ENCODE measurements around the gene MDK.

MDK gene

GRCh38 chr11:46404476-46405017, 23.1 kb downstream of the MDK start:
- no peak for DNase-seq (ENCODE audit: low spot score)
- H3K4me3 ChIP-seq = no peak overlapping the region
- no peak for TF ChIP-seq CTCF (IDR thresholded peaks at IDR 0.05)
- H3K27ac ChIP-seq = no peak overlapping the region

GRCh38 chr11:46407635-46408034, 26.2 kb downstream of the MDK start:
- no peak overlapping the region for H3K27ac ChIP-seq
- DNase-seq (ENCODE audit: low spot score) = no peak
- TF ChIP-seq CTCF (IDR thresholded peaks at IDR 0.05) = no peak
- H3K4me3 ChIP-seq = no peak overlapping the region

- Histone ChIP-seq H3K27ac (no peak overlapping the region), H3K4me3 (no peak overlapping the region)
- no peak for DNase-seq (ENCODE audit: low spot score)
- TF ChIP-seq CTCF (IDR thresholded peaks at IDR 0.05) = no peak
Observed at GRCh38 chr11:46408407-46408986, 27.0 kb downstream of the MDK start.

GRCh38 chr11:46410021-46410420, 28.6 kb downstream of the MDK start:
- H3K4me3 ChIP-seq = no peak overlapping the region
- no peak for DNase-seq (ENCODE audit: low spot score)
- TF ChIP-seq CTCF (IDR thresholded peaks at IDR 0.05) = no peak
- no peak overlapping the region for H3K27ac ChIP-seq

- Histone ChIP-seq H3K27ac (no peak overlapping the region), H3K4me3 (no peak overlapping the region)
- no peak for TF ChIP-seq CTCF (IDR thresholded peaks at IDR 0.05)
- DNase-seq (ENCODE audit: low spot score) = no peak
Observed at GRCh38 chr11:46413760-46414465, 32.4 kb downstream of the MDK start.

GRCh38 chr11:46414466-46414796, 33.0 kb downstream of the MDK start:
- TF ChIP-seq CTCF (IDR thresholded peaks at IDR 0.05) = no peak
- Histone ChIP-seq H3K27ac (no peak overlapping the region), H3K4me3 (no peak overlapping the region)
- DNase-seq (ENCODE audit: low spot score) = no peak

- TF ChIP-seq CTCF (IDR thresholded peaks at IDR 0.05) = no peak
- Histone ChIP-seq H3K27ac (no peak overlapping the region), H3K4me3 (no peak overlapping the region)
- DNase-seq (ENCODE audit: low spot score) = no peak
Observed at GRCh38 chr11:46414879-46415278, 33.4 kb downstream of the MDK start.
